ENCODE measurements around the gene BCAS3.

Gene BCAS3

GRCh38 chr17:60639019-60639330 is 38.7 kb upstream of the BCAS3 start:
- no peak for DNase-seq (ENCODE audit: extremely low spot score)

GRCh38 chr17:60640503-60640902 is 37.1 kb upstream of the BCAS3 start:
- ChIA-PET POLR2A (no interaction called here), CTCF (interaction anchor here (0.7 to 3.4 kb wide), 11 partner anchors 9 to 409 kb away, joined by 3 to 34 read pairs (median 3); partner anchors contain the start of genes BCAS3 and PPM1D)
- peak; percentile 4 for TF ChIP-seq CTCF (IDR thresholded peaks at IDR 0.05; ENCODE audit: control extremely low read depth, extremely low read depth, low read depth, missing control alignments)
- DNase-seq (ENCODE audit: extremely low spot score) = no peak

More at GRCh38 chr17:60639019-60639330, 38.7 kb upstream of the BCAS3 start:
- ChIA-PET CTCF (interaction anchor here (0.8 to 3.4 kb wide), 19 partner anchors 9 to 240 kb away, joined by 3 to 34 read pairs (median 5); partner anchors contain the start of genes BCAS3, CHCT1 and PPM1D), POLR2A (no interaction called here)
- no peak for TF ChIP-seq CTCF (IDR thresholded peaks at IDR 0.05; ENCODE audit: control extremely low read depth, extremely low read depth, low read depth, missing control alignments)

GRCh38 chr17:60641126-60641525 is 36.5 kb upstream of the BCAS3 start:
- CTCF ChIA-PET = interaction anchor here (1.0 to 2.9 kb wide), 6 partner anchors 10 to 215 kb away, joined by 3 to 12 read pairs (median 4); partner anchors contain the start of gene BCAS3
- DNase-seq (ENCODE audit: extremely low spot score) = no peak
- POLR2A ChIA-PET = no interaction called here
- TF ChIP-seq CTCF (IDR thresholded peaks at IDR 0.05; ENCODE audit: control extremely low read depth, extremely low read depth, low read depth, missing control alignments) = no peak

DNA sequence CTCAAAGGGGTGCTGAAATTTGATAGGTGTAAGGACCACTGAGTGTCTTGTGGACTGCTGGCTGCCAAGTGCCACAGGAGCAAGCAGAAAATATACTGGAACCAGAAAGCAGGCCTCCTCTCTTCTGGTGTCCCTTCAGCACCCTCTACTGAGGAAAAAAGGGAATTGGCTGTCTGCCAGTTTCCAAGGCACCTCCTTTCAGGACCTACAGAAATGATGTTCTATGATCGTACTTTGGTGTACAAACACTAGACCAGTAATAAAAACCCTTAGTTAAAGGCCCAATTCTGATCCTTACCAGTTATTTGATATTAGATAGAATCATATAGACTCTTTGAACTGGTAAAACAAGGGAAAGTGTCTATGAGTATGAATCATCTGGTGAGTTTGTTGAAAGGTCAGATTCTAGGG is 35.8 kb upstream of the BCAS3 start:
- peak; percentile 50 for TF ChIP-seq CTCF (IDR thresholded peaks at IDR 0.05; ENCODE audit: control extremely low read depth, extremely low read depth, low read depth, missing control alignments)
- CTCF ChIA-PET = interaction anchor here (1.2 to 2.9 kb wide), 6 partner anchors 10 to 216 kb away, joined by 3 to 12 read pairs (median 4); no protein-coding TSS in a partner anchor
- peak; percentile 58 for DNase-seq (ENCODE audit: extremely low spot score)
- POLR2A ChIA-PET = no interaction called here

- CTCF ChIA-PET = interaction anchor here (1.0 kb wide), 1 partner anchor 12 kb away, joined by 3 read pairs; no protein-coding TSS in a partner anchor
- POLR2A ChIA-PET = no interaction called here
- DNase-seq (ENCODE audit: extremely low spot score) = no peak
- no peak for TF ChIP-seq CTCF (IDR thresholded peaks at IDR 0.05; ENCODE audit: control extremely low read depth, extremely low read depth, low read depth, missing control alignments)
These were observed 31.6 kb upstream of the BCAS3 start for GRCh38 chr17:60645918-60646523.

GRCh38 chr17:60646701-60647100 is 30.9 kb upstream of the BCAS3 start:
- ChIA-PET POLR2A (no interaction called here), CTCF (interaction anchor here (1.0 kb wide), 1 partner anchor 12 kb away, joined by 3 read pairs; no protein-coding TSS in a partner anchor)
- DNase-seq (ENCODE audit: extremely low spot score) = no peak
- no peak for TF ChIP-seq CTCF (IDR thresholded peaks at IDR 0.05; ENCODE audit: control extremely low read depth, extremely low read depth, low read depth, missing control alignments)
